AG20443 (cell line): ENCODE measurements around the gene THAP9.

ENCODE experiments used
- DNase-seq: peaks from one replicate; pipeline ENCODE4 v3.0.0; 2012; ENCODE audit warnings: low spot score, mixed read lengths

The THAP9 gene

GRCh38 chr4:82957045-82957444 is 56.5 kb downstream of the THAP9 start:
- DNase-seq, result no peak

GRCh38 chr4:82965763-82966162 is 65.2 kb downstream of the THAP9 start:
- DNase-seq, result no peak

- no peak for DNase-seq
These were observed 68.4 kb downstream of the THAP9 start for GRCh38 chr4:82968972-82969371.

GRCh38 chr4:82969414-82969813 is 68.9 kb downstream of the THAP9 start:
- DNase-seq, result no peak
